ENCODE data around the gene NDUFA12. TPM values are rescaled to one million over a fixed set of nuclear protein-coding genes. Genes with fewer than 3 reads are reported as not detected.

Gene NDUFA12
- total and polyA plus RNA-seq, 7 donors = 189 to 389 (median 254) TPM

DNA sequence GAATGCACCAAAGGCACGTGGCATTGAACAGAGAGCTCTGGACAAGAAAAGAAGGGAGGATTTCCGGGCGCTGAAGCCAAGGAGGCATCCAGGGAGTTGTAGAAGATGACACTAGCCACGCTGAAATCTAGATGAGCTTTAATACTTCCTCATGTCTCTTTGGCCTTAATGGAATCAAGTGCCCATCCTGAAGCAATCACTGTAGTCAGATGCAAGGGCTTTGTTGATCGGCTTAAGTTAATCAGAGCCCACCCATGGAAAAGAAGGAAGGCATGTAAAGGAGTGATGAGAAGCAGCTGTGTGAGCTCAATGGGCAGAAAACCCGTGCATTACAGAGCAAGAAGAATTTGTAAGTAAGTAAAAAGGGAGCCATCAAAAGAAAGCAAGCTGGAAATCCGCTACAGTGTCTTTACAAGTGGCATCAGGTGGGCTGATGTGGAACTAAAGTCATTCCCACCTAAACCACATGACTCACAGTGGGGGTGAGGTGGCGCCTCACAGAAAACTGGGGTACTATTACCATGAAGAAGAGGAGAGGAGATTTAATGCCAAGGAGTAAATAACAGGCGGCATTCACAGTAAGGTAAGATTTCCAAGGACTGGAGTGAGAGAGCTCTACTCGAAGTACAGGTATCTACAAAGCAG lies 48.4 kb downstream of the NDUFA12 start:
- TF ChIP-seq, protein P1, sequence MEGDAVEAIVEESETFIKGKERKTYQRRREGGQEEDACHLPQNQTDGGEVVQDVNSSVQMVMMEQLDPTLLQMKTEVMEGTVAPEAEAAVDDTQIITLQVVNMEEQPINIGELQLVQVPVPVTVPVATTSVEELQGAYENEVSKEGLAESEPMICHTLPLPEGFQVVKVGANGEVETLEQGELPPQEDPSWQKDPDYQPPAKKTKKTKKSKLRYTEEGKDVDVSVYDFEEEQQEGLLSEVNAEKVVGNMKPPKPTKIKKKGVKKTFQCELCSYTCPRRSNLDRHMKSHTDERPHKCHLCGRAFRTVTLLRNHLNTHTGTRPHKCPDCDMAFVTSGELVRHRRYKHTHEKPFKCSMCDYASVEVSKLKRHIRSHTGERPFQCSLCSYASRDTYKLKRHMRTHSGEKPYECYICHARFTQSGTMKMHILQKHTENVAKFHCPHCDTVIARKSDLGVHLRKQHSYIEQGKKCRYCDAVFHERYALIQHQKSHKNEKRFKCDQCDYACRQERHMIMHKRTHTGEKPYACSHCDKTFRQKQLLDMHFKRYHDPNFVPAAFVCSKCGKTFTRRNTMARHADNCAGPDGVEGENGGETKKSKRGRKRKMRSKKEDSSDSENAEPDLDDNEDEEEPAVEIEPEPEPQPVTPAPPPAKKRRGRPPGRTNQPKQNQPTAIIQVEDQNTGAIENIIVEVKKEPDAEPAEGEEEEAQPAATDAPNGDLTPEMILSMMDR (IDR thresholded peaks at IDR 0.05) = no peak
- no peak overlapping the region for H3K27ac ChIP-seq
- H3K4me1 ChIP-seq = no peaks in the 10 kb centered on the region
- intact Hi-C loops (cut with DNase I) = no loop called here
- no peaks in the 10 kb centered on the region for H3K36me3 ChIP-seq (ENCODE audit: insufficient read depth in 1 of 2, low read depth in 1 of 2)
- no peaks in the 10 kb centered on the region for H3K27me3 ChIP-seq (ENCODE audit: insufficient read depth in 3 of 3, low read length in 2 of 3)
- no peak overlapping the region for H3K4me3 ChIP-seq
- H3K9me3 ChIP-seq = no peaks in the 10 kb centered on the region
- no peak for DNase-seq
- 71 to 73% (median 72%) methylated on average over 10 of the region's 10 CpGs for WGBS, 3 donors
- no peak for ATAC-seq

- TF ChIP-seq, protein P1 (IDR thresholded peaks at IDR 0.05) = no peak
- H3K9me3 ChIP-seq = no peaks in the 10 kb centered on the region
- no peaks in the 10 kb centered on the region for H3K27me3 ChIP-seq (ENCODE audit: insufficient read depth in 3 of 3, low read length in 2 of 3)
- no peaks in the 10 kb centered on the region for H3K36me3 ChIP-seq (ENCODE audit: insufficient read depth in 1 of 2, low read depth in 1 of 2)
- H3K4me1 ChIP-seq = no peaks in the 10 kb centered on the region
- DNase-seq (no peak), ATAC-seq (peak; percentile 85 to 97 (median 94))
- H3K27ac ChIP-seq = no peak overlapping the region
- H3K4me3 ChIP-seq = no peak overlapping the region
- 0 to 29% (median 6%) methylated on average over 1 of the region's 1 CpG for WGBS, 3 donors
- intact Hi-C loops (cut with DNase I) = no loop called here
These were observed 49.3 kb downstream of the NDUFA12 start for GRCh38 chr12:94954029-94954685.

DNA sequence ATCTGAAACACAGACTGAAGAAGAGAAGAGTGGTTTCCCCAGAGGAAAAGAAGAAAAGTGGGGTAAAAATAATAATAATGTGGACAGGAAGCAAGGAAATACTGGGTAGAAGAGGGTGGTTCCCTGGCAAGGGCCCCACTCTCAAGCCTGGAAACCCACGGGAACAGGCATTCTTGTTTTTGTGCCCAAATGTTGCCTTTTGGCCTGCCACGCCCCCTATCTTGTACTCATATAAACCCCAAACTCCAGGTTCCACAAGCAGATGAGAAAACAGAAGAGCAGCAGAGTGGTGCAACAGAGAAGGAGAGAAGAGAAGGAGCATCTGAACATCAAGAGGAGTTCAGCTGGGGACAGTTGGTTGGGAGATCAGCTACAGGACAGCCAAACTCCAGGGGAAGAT lies 51.2 kb downstream of the NDUFA12 start:
- H3K27me3 ChIP-seq (ENCODE audit: insufficient read depth in 3 of 3, low read length in 2 of 3) = no peaks in the 10 kb centered on the region
- ATAC-seq = no peak

GRCh38 chr12:94951071-94951934 lies 52.2 kb downstream of the NDUFA12 start:
- no peaks in the 10 kb centered on the region for H3K4me1 ChIP-seq
- TF ChIP-seq, protein P1 (IDR thresholded peaks at IDR 0.05) = no peak
- no peak overlapping the region for H3K4me3 ChIP-seq
- no peak overlapping the region for H3K27ac ChIP-seq
- intact Hi-C loops (cut with DNase I) = no loop called here
- H3K9me3 ChIP-seq = no peaks in the 10 kb centered on the region
- H3K36me3 ChIP-seq (ENCODE audit: insufficient read depth in 1 of 2, low read depth in 1 of 2) = no peaks in the 10 kb centered on the region
- WGBS, 3 donors = 80 to 87% (median 82%) methylated on average over 7 of the region's 7 CpGs
- DNase-seq (no peak), ATAC-seq (no peak)
- no peaks in the 10 kb centered on the region for H3K27me3 ChIP-seq (ENCODE audit: insufficient read depth in 3 of 3, low read length in 2 of 3)

More for the DNA sequence above, 51.2 kb downstream of the NDUFA12 start:
- Histone ChIP-seq H3K4me1 (no peaks in the 10 kb centered on the region), H3K9me3 (no peaks in the 10 kb centered on the region), H3K36me3 (ENCODE audit: insufficient read depth in 1 of 2, low read depth in 1 of 2) (no peaks in the 10 kb centered on the region), H3K27ac (no peak overlapping the region), H3K4me3 (no peak overlapping the region)
- intact Hi-C loops (cut with DNase I) = no loop called here
- WGBS, 3 donors = 48 to 60% (median 56%) methylated on average over 2 of the region's 2 CpGs
- TF ChIP-seq, protein P1 (IDR thresholded peaks at IDR 0.05) = no peak
- no peak for DNase-seq

Data from psoas muscle (tissue), 8 donors.